Endothelial cell of hepatic sinusoid (primary cell): ENCODE measurements around the gene UBQLN2.
"Not testable (repeated sequence)": the region's sequence is repeated elsewhere in the genome, so short reads cannot be mapped to it uniquely, and the experiment has no call there.

Experiments
- in situ Hi-C: cut with HindIII; loops from 2 replicates; pipeline ENCODE4 v1.10.0; 2017; ENCODE audit warnings: low sequenced_read_pairs

The UBQLN2 gene

GRCh38 chrX:56563231-56564161 is at the start of gene UBQLN2:
Gene UBQLN2 (plus strand): TSS chrX:56563627. CDS start chrX:56563874, 247 bp downstream.
- in situ Hi-C loops = no loop called here

DNA sequence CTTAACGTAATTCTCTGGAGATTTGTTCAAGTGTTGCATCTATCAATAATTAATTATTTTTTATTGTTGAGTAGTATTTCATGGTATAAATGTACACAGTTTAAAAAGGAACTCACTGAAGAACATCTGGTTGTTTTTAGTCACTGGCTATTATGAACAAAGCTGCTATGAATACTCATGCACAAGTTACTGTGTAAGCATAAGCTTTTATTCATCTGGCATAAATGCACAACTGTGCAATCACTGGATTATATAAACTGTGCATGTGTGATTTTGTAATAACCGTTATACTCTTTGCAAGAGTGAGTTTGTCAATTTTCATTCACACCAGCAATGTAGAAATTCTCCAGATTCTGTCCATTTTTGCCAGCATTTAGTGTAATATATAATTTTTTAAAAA is 43.8 kb upstream of the UBQLN2 start:
- in situ Hi-C loops = no loop called here

DNA sequence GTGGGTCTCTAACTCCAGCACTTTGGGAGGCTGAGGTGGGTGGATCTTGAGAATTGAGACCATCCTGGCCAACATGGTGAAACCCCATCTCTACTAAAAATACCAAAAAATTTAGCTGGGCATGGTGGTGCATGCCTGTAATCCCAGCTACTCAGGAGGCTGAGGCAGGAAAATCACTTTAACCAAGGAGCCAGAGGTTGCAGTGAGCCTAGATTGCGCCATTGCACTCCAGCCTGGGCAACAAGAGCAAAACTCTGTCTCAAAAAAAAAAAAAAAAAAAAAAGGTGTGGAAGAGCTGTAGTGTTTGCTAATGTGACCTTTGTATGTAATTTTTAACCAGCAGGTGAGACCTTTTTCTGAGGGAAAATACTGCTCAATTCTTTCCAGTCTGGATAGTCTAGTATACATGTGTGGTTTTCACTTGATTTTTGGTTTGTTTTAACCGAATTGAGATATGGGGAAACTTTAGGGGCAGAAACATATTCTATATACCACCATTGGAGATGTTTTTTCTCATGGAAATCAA is 33.9 kb upstream of the UBQLN2 start:
- in situ Hi-C loops = loop anchor here (5.0 kb wide), 1 partner anchor 62 kb away; no protein-coding TSS in a partner anchor

DNA sequence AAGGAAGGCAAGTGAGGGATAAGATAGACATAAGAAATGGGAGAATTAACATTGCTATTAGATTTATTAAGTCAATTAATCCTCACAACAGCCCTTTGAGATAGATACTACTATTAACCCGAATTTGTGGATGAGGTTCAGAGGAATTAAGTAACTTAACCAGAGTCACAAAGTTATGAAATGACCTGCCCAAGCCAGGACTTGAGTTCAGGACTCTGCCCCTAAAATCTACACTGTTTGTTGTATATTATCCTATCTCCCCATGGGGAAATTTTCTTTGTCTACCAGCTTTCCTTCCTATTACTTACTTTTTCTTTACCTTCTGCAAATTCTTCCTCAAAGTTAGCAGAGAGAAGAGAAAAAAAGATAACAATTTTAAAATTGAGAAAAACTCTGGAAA is 33.4 kb upstream of the UBQLN2 start:
- in situ Hi-C loops = loop anchor here (5.0 kb wide), 1 partner anchor 63 kb away; no protein-coding TSS in a partner anchor

- in situ Hi-C loops = no loop called here
Measured at GRCh38 chrX:56550667-56551066, 12.8 kb upstream of the UBQLN2 start.

DNA sequence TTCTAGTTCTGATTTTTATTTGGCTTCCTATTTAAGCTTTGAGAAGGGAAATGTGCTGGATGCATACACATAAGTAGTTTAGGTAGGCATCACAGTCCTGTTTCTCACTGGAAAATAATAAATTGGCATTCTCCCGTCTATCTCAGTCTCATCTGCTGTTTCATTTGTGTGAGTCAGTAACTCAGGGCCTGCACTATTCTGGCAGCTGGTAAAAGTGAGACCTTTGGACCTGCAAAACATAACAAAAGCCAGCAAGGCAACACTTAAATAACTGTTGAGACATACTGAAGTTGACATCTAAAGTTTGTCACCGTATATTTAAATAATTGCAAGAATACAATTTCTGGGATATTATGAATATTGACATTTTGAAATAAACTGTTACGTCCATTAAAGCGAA is 8.6 kb upstream of the UBQLN2 start:
- in situ Hi-C loops = no loop called here

DNA sequence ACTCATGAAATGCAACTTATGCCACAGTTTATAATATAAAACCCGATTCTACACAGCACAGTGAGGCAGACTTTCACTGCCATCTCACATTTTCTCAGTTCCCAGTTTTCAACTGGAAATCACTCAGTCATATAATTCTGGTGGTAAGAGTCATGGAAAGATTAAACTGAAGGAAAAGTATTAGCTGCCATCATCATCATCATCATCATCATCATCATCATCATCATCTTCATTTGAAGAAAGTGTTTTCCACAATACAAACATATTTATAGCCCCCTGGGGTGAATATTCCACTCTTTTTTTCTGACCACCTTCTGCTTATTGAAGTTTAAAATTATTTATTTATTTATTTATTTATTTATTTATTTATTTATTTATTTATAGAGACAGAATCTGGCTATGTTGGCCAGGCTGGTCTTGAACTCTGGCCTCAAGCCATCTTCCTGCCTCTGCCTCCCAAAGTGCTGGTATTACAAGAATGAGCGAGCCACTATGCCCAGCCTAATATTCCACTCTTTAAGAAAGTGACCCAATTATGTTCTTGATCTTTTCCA is 6.0 kb upstream of the UBQLN2 start:
- in situ Hi-C loops = no loop called here

GRCh38 chrX:56564164-56564885 is 898 bp downstream of the UBQLN2 start:
- in situ Hi-C loops = no loop called here

DNA sequence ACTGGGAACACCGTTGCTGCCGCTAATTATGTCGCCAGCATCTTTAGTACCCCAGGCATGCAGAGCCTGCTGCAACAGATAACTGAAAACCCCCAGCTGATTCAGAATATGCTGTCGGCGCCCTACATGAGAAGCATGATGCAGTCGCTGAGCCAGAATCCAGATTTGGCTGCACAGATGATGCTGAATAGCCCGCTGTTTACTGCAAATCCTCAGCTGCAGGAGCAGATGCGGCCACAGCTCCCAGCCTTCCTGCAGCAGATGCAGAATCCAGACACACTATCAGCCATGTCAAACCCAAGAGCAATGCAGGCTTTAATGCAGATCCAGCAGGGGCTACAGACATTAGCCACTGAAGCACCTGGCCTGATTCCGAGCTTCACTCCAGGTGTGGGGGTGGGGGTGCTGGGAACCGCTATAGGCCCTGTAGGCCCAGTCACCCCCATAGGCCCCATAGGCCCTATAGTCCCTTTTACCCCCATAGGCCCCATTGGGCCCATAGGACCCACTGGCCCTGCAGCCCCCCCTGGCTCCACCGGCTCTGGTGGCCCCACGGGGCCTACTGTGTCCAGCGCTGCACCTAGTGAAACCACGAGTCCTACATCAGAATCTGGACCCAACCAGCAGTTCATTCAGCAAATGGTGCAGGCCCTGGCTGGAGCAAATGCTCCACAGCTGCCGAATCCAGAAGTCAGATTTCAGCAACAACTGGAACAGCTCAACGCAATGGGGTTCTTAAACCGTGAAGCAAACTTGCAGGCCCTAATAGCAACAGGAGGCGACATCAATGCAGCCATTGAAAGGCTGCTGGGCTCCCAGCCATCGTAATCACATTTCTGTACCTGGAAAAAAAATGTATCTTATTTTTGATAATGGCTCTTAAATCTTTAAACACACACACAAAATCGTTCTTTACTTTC is 1.8 kb downstream of the UBQLN2 start:
- in situ Hi-C loops = no loop called here

- in situ Hi-C loops = no loop called here
Measured at GRCh38 chrX:56569378-56570057, 6.1 kb downstream of the UBQLN2 start.

- in situ Hi-C loops = no loop called here
Measured at GRCh38 chrX:56572975-56573374, 9.5 kb downstream of the UBQLN2 start.

GRCh38 chrX:56574861-56575260 is 11.4 kb downstream of the UBQLN2 start:
- in situ Hi-C loops = no loop called here

DNA sequence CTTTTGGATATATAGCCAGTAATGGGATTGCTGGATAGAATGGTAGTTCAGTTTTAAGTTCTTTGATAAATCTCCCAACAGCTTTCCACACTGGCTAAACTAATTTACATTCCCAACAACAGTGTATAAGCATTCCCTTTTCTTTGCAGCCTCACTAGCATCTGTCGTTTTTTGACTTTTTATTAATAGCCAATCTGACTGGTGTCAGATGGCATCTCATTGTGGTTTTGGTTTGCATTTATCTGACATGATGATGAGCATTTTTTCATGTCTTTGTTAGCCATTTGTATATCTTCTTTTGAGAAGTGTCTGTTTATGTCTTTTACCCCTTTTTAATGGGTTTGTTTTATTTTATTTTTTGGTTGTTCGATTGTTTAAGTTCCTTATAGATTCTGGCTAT is 13.3 kb downstream of the UBQLN2 start:
- in situ Hi-C loops = no loop called here

DNA sequence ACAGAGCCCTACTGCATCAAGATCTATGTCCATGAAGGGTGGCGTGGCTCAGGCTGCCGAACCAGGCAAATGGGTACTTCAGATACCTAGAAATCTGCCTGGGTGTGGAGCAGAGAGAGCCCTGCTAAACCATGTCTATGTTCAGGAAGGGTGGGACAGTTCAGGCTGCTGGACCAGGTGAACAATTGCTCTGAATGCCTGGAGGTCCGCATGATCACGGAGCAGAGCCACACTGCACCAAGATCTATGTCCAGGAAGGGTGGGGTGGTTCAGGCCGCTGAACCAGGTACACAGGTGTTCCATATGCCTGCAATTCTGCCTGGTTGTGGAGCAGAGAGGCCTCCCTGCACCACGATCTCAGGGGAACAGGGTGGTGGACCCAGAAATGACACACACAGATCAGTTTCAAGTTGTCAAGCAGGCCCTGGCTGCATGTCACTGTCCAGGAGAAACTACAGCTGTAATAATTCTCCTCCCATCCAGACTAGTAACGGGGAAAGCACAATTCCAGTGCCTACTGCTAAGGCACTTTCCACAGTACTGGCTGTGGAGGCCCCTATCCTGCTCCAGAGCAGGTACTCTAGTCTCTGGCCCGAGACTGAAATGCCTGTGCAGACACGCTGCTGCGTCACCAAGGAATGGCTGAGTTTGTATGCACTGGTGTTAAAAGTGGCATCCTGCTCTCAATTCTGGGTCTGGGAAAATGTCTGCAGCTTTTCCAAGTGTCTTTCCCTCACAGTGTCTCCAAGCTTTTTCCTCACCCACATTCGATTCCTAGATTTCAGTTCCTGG is 25.2 kb downstream of the UBQLN2 start:
- in situ Hi-C loops = no loop called here

DNA sequence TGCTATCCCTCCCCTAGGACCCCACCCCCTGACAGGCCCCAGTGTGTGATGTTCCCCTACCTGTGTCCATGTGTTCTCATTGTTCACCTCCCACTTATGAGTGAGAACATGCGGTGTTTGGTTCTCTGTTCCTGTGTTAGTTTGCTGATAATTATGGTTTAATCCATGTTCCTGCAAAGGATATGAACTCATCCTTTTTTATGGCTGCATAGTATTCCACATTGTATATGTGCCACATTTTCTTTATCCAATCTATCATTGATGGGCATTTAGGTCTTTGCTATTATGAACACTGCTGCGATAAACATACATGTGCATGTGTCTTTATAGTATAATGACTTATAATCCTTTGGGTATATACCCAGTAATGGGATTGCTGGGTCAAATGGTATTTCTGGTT is 28.4 kb downstream of the UBQLN2 start:
- in situ Hi-C loops = not testable (repeated sequence)

- in situ Hi-C loops = no loop called here
Measured at GRCh38 chrX:56600141-56600540, 36.7 kb downstream of the UBQLN2 start.

DNA sequence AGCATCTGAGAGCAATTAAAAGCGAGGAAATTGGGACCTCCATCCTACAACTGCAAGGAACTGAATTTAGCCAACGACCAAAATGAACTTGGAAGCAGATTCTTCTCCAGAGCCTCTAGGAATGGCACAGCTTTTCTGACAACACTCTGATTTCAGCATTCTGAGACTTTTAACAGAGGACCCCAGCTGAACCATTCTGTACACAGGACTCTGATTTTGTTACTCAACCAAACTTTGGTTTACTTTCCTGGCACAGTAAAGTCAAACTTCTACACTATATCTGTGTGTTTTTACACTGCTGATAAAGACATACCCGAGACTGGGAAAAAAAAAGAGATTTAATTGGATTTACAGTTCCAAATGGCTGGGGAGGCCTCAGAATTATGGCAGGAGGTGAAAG is 37.6 kb downstream of the UBQLN2 start:
- in situ Hi-C loops = no loop called here

DNA sequence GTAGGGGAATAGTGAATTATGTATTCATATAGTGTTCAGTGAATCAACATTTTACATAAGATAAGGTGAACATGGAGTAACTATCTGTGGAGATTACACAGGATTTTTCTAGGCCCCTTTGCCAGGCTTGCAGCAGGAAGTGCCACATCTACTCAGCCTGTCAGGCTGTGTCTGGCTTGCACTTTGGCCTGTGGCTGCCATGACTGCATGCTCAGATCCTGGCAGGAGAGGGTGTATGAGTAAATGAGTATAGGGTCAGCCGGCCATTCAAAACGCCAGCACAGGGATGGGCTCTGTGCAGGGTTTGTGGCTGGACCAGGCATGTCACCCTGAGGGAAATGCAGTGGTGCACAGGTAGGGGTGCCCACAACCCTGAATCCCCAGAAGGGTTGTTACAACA is 51.9 kb downstream of the UBQLN2 start:
- in situ Hi-C loops = no loop called here
